Right ventricle myocardium superior (tissue), 1 donor: ENCODE data around the gene SPP1. TPM values are rescaled to one million over a fixed set of nuclear protein-coding genes. Genes with fewer than 3 reads are reported as not detected.
"Not testable (repeated sequence)": the region's sequence is repeated elsewhere in the genome, so short reads cannot be mapped to it uniquely, and the experiment has no call there.

Experiments
- ATAC-seq: fragments of 200-7000 bp; cut with Tn5 transposase; one replicate; pipeline ENCODE4 v1.9.1; 2020; ENCODE audit warnings: mild to moderate bottlenecking; ENCODE audit not compliant: poor library complexity
- DNase-seq: peaks from one replicate; pipeline ENCODE4 v3.0.0-alpha.2; 2020
- intact Hi-C: fragments of 100-400 bp; cut with DNase I; formaldehyde crosslinking; loops from one replicate; pipeline ENCODE4 v1.11.2; 2022
- total RNA-seq: library from RNA; stranded (reverse); fragmentation: NEBNext Ultra II Directional; extraction: Animal tissue kit (Norgen Biotek cat#: 25700); gene quantifications from one replicate; pipeline ENCODE4 v1.2.1, GENCODE V29; 2021
- donor health status: DM: no; HTN: yes; CAD: no; lungs with severe emphysema.

Gene SPP1
- total RNA-seq, 1 donor from 2014 or later = 5.6 TPM

GRCh38 chr4:87981486-87981885 is 6.0 kb downstream of the SPP1 start:
- ATAC-seq (no peak), DNase-seq (no peak)
- intact Hi-C loops = no loop called here

GRCh38 chr4:87982036-87982435 is 6.5 kb downstream of the SPP1 start:
- intact Hi-C loops = no loop called here
- ATAC-seq (no peak), DNase-seq (no peak)

GRCh38 chr4:87982446-87983010 is 7.0 kb downstream of the SPP1 start:
- ATAC-seq = no peak
- intact Hi-C loops = no loop called here
- no peak for DNase-seq

- intact Hi-C loops = no loop called here
- no peak for DNase-seq
- ATAC-seq = no peak
Observed at GRCh38 chr4:87983996-87984395, 8.5 kb downstream of the SPP1 start.

GRCh38 chr4:87985097-87985886 is 9.8 kb downstream of the SPP1 start:
- DNase-seq = peak; percentile 58
- ATAC-seq = peak; percentile 91
- intact Hi-C loops = no loop called here

GRCh38 chr4:87985887-87986200 is 10.3 kb downstream of the SPP1 start:
- DNase-seq (no peak), ATAC-seq (no peak)
- intact Hi-C loops = no loop called here

GRCh38 chr4:87986508-87986907 is 11.0 kb downstream of the SPP1 start:
- intact Hi-C loops = no loop called here
- DNase-seq (no peak), ATAC-seq (no peak)

- DNase-seq = no peak
- intact Hi-C loops = no loop called here
- ATAC-seq = no peak
Observed at GRCh38 chr4:87989765-87990164, 14.3 kb downstream of the SPP1 start.

GRCh38 chr4:87995435-87995834 is 19.9 kb downstream of the SPP1 start:
- no peak for DNase-seq
- no peak for ATAC-seq
- intact Hi-C loops = no loop called here

GRCh38 chr4:87999191-87999691 is 23.7 kb downstream of the SPP1 start:
- ATAC-seq, intact Hi-C loops, DNase-seq: not testable (repeated sequence)

- ATAC-seq (no peak), DNase-seq (no peak)
- intact Hi-C loops = no loop called here
Observed at GRCh38 chr4:88001871-88002270, 26.4 kb downstream of the SPP1 start.

- ATAC-seq (no peak), DNase-seq (no peak)
- intact Hi-C loops = no loop called here
Observed at GRCh38 chr4:88002786-88003185, 27.3 kb downstream of the SPP1 start.

GRCh38 chr4:88003261-88003660 is 27.7 kb downstream of the SPP1 start:
- no peak for DNase-seq
- no peak for ATAC-seq
- intact Hi-C loops = no loop called here

- intact Hi-C loops = no loop called here
- DNase-seq (no peak), ATAC-seq (no peak)
Observed at GRCh38 chr4:88005076-88005475, 29.6 kb downstream of the SPP1 start.

GRCh38 chr4:88005946-88006345 is 30.4 kb downstream of the SPP1 start:
- ATAC-seq (no peak), DNase-seq (no peak)
- intact Hi-C loops = no loop called here

GRCh38 chr4:88006956-88007303 is 31.4 kb downstream of the SPP1 start:
- DNase-seq (peak; percentile 48), ATAC-seq (no peak)
- intact Hi-C loops = no loop called here

GRCh38 chr4:88007304-88008121 is 32.0 kb downstream of the SPP1 start, which contains the start of gene PKD2:
TSS of gene PKD2 (plus strand) at chr4:88007635. CDS start at chr4:88007734, 99 bp downstream.
- DNase-seq (peak; percentile 92), ATAC-seq (peak; percentile 98)
- intact Hi-C loops = no loop called here

- peak; percentile 51 for ATAC-seq
- DNase-seq = peak; percentile 62
- intact Hi-C loops = no loop called here
Observed at GRCh38 chr4:88008122-88008742, 32.7 kb downstream of the SPP1 start.

- no peak for ATAC-seq
- no peak for DNase-seq
- intact Hi-C loops = no loop called here
Observed at GRCh38 chr4:88008743-88009171, 33.2 kb downstream of the SPP1 start.
